HG02759 (cell line): ENCODE results near the gene GLCCI1.
"Not testable (repeated sequence)": the region's sequence is repeated elsewhere in the genome, so short reads cannot be mapped to it uniquely, and the experiment has no call there.

Source experiments
- ATAC-seq: cut with Tn5 transposase; IDR thresholded peaks from one replicate; pipeline ENCODE4 v1.9.1; 2021; ENCODE audit warnings: mild to moderate bottlenecking, moderate library complexity; ENCODE audit not compliant: unreplicated experiment

The GLCCI1 gene

GRCh38 chr7:8042796-8043535 lies 74.4 kb downstream of the GLCCI1 start:
- no peak for ATAC-seq

GRCh38 chr7:8044761-8045430 lies 76.3 kb downstream of the GLCCI1 start:
- no peak for ATAC-seq

- ATAC-seq: not testable (repeated sequence)
Measured at GRCh38 chr7:8048067-8048466, 79.5 kb downstream of the GLCCI1 start.

DNA sequence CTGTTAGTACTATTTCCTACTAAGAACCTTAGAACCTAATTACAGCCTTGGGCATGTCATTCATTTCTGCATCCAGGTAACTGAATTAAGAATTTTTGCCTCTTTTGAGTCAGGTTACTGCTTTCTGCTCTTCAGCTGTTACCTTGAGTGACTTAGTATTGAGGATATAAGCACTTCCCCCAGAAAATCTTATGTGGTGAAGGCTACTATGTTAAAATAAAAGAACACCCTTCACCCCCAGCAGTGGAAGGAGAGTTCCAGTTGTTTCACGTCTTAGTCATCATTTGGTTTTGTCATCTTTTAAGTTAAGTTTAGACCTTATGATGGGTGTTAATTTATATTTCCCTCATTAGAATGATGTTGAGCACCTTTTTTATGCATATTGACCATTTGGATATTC lies 82.8 kb downstream of the GLCCI1 start:
- ATAC-seq: no peak

DNA sequence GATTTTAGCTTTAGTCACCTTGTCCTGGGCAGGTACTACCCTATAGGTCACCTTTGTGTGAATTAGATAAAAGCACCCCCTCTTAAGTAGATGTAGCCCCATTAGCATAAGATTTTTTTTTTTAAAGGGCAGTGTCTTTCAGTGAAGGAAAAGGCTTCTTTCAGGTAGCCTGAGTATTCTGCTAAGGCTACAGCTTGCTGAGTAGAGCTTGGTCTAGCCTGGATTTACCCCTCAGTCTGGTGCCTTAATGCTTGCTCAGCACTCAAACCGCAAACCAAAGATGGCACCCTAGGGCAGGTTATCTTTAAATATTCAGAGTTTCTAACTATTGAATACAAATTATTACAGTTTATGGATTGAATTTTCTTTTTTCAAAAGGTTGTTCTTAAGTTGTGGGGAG lies 83.4 kb downstream of the GLCCI1 start:
- ATAC-seq: no peak

DNA sequence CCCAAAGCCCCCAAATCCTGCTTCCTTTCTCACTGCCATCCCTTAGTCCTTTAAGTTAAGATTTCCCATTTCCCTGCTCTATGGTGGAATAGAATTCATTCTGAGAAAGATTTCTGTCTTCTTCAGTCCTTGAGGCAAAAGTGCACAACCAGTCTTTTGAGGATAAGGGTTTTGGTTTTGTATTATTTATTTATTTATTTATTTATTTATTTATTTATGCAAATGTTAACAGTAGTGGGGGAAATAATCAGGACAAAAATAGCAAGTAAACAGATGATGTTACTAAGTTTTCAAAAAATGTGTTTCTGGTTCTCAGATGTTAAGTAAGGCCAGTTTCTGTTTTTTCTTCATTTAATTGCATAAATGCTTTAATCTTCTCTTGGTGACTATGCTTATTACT lies 84.2 kb downstream of the GLCCI1 start:
- ATAC-seq: no peak

DNA sequence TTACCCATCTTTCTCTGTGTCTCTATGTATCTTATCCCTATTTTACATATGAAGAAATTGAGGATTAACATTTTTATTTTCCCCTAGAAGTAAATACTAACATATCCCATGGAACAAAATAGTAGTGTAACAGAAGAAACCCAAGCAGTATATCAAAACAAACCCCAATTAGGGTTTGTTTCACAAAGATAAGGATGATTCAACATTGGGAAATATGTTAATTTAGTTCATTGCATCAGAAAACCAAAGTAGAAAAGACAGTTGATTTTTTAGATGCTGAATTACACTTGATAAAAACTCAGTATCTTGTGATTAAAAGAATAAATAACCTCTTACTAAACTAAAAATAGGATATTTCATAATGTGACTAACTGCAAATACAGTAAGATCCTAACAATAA lies 87.8 kb downstream of the GLCCI1 start:
- ATAC-seq: no peak

- ATAC-seq: no peak
Measured at GRCh38 chr7:8057566-8057965, 89.0 kb downstream of the GLCCI1 start.

DNA sequence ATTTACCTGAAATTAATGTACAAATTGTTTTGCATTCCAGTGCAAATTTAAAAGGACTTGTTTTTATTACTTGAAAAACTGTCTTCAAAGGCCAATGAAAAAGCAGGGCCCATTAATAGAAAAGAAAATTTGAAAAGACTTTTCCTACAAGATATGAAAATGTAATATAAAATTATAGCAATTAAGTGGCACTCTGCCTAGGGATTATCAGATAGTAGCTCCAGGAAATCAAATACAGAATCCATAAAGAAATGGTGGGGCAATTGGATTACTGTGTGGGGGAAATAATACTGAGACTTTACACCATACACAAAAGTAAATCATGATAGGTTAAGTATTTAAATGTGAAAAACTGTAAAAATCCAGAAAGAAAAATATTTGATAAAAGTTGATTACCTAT lies 89.7 kb downstream of the GLCCI1 start:
- no peak for ATAC-seq

- ATAC-seq: no peak
Measured at GRCh38 chr7:8058852-8059251, 90.3 kb downstream of the GLCCI1 start.

- no peak for ATAC-seq
Measured at GRCh38 chr7:8060241-8060640, 91.6 kb downstream of the GLCCI1 start.

DNA sequence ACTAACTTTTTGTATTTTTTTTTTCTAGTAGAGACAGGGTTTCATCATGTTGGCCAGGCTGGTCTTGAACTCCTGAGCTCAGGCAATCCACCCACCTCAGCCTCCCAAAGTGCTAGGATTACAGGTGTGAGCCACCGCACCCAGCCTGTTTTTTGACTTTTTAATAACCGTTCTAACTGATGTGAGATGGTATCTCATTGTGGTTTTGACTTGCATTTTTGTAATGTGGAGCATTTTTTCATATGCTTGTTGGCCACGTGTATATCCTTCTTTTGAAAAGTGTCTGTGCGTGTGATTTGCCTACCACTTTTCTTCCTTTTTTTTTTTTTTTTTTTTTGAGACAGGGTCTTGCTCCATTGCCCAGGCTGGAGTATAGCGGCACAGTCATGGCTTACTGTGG lies 94.7 kb downstream of the GLCCI1 start:
- ATAC-seq: not testable (repeated sequence)

GRCh38 chr7:8063706-8064297 lies 95.2 kb downstream of the GLCCI1 start:
- no peak for ATAC-seq

GRCh38 chr7:8064828-8065227 lies 96.2 kb downstream of the GLCCI1 start:
- ATAC-seq: no peak

GRCh38 chr7:8065356-8065813 lies 96.8 kb downstream of the GLCCI1 start:
- no peak for ATAC-seq

DNA sequence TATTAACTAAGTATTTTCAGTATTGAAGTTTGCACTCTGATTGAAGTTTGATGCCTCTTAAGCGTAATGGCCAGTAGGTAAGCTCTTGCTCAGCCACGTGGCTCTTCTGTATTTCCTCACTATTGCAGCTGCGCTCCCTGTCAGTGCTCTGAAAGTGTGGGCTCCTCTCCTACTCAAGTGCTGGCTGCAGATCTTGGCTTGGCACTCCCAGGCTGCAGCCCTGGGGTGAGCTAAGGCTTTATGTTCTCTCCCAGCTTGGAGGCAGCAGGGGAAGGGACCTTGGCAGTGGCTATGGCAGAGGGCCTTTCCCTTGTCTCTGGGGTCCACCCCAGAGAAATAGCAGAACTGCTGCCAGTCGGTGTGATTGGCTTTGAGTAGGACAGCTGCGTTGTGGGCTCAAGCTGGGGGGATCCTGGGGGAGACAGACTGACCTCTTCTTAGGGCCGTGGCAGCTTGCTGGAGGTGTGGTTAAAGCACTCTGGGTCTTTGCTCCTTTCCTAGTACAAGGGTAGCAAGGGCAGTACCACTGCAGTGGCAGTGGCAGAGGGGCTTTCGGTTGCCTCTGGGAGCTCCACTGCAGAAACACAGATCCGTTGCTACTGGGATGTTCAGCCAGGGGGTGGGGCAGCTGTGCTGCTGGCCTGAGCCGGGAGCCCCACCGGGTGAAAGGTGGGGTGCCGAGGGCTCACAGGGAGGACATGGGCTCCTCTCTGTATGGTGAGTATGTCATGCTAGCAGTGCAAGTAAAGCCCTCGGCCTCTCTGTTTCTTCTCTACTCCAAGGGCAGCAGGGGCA lies 100.5 kb downstream of the GLCCI1 start:
- no peak for ATAC-seq

GRCh38 chr7:8070451-8071180 lies 102.0 kb downstream of the GLCCI1 start:
- ATAC-seq: no peak

DNA sequence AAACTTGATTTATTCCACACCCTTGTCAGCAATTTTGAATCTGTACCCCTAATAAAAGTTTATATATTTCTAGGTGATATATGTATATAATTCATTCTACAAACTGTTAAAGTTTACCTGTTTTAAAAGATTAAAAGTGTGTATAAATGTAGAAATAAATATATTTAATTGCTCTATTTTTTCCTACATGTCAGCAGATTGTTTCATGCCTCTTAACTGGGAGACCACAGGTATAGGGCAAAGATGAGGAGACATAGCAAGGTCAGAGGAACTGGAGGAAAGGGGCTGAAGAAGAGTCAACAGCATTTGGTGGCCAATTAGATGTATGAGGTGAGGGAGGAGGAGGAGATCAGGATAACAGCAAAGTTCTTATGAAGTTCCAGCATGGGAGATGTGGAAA lies 109.8 kb downstream of the GLCCI1 start:
- no peak for ATAC-seq

- ATAC-seq: no peak
Measured at GRCh38 chr7:8082762-8083161, 114.2 kb downstream of the GLCCI1 start.

DNA sequence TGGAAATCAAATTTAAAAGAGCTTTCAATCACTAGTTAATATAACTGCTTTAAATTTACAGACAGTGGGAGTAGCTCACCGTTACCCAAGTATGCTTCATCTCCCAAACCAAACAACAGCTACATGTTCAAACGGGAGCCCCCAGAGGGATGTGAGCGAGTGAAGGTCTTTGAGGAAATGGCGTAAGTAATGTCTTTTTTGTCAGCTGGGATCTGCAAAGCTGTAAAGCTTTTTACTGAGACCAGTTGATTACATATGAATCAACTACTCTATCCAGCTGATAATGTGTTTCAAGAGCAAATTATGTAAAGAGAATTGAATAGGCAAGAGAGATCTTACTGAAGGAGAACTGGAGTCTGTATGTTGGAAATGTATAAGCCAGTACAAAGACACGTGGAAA lies 116.2 kb downstream of the GLCCI1 start:
- ATAC-seq: no peak

DNA sequence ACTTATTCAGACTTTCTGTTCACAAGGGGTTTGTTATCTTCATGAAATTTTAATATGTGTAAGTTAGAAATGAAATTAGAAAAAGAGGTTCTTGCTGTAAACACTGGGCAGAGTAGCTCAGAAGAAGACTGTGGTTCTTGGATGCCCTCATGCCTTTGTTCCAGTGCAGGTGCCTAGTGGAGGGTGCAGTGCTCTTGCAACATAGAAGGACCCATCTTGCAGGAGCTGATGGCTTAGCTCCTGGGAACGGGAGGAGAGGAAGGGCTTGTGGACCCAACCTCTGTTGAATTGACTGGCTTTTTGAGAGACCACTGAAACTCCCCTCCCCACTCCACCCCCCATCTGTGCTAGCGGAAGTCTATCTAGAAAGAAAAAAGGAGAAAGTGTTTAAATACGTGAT lies 116.8 kb downstream of the GLCCI1 start:
- ATAC-seq: no peak
